ENCODE results near the gene YTHDF2. TPM values are rescaled to one million over a fixed set of nuclear protein-coding genes. Genes with fewer than 3 reads are reported as not detected.

Gene YTHDF2
- total and polyA plus RNA-seq, 9 of the 15 experiments (the other 6 are each of a cell fraction or from before 2014, with no cell fraction given): 41.0 to 111 (median 83.3) TPM

- TF ChIP-seq NR2C1 (IDR thresholded peaks at IDR 0.05) (peak; percentile 90), NR2C1 (tag; IDR thresholded peaks at IDR 0.05) (peak; percentile 93), KDM1A (IDR thresholded peaks at IDR 0.05) (peak; percentile 96 to 97), GATA2 (CRISPR knock-in tag; IDR thresholded peaks at IDR 0.05) (peak; percentile 54; the same call in 1 of the 2 replicates), SMAD4 (CRISPR knock-in tag; conservative IDR thresholded peaks at IDR 0.05) (peak; percentile 74), NR2C2 (CRISPR knock-in tag; IDR thresholded peaks at IDR 0.05) (peak; percentile 36; the same call in 1 of the 2 replicates), NR2C2 (tag; IDR thresholded peaks at IDR 0.05) (peak; percentile 91), NCOA1 (IDR thresholded peaks at IDR 0.05; ENCODE audit: low read depth) (no peak; the same call in 1 of the 2 replicates), TEAD2 (tag; IDR thresholded peaks at IDR 0.05) (no peak), FOXK1 (CRISPR knock-in tag; IDR thresholded peaks at IDR 0.05; ENCODE audit: borderline replicate concordance) (no peak), MTA3 (IDR thresholded peaks at IDR 0.05; ENCODE audit: borderline replicate concordance) (peak; percentile 28; the same call in 1 of the 2 replicates), HMBOX1 (IDR thresholded peaks at IDR 0.05) (0 out of 2 replicates have a peak, but pooled peaks have one; percentile 21), ATF7 (IDR thresholded peaks at IDR 0.05) (peak; percentile 57; the same call in 1 of the 2 replicates), HDAC1 (IDR thresholded peaks at IDR 0.05) (peak in 1 of 2 experiments; percentile 82; a peak in 2 of 4 replicates), CBFA2T3 (IDR thresholded peaks at IDR 0.05) (peak; percentile 80), ARID1B (IDR thresholded peaks at IDR 0.05) (peak; percentile 64), ZNF696 (CRISPR knock-in tag; conservative IDR thresholded peaks at IDR 0.05) (no peak), ZNF318 (IDR thresholded peaks at IDR 0.05; ENCODE audit: borderline replicate concordance in 1 of 2, low read depth in 1 of 2) (no peak), MTA2 (IDR thresholded peaks at IDR 0.05; ENCODE audit: low read depth) (peak; percentile 46; the same call in 1 of the 2 replicates), LARP7 (IDR thresholded peaks at IDR 0.05) (no peak), SMARCE1 (IDR thresholded peaks at IDR 0.05) (peak; percentile 51; the same call in 1 of the 2 replicates), TAL1 (IDR thresholded peaks at IDR 0.05) (peak; percentile 69), PPARD (CRISPR knock-in tag; IDR thresholded peaks at IDR 0.05) (no peak), CBFA2T2 (conservative IDR thresholded peaks at IDR 0.05) (peak; percentile 65), EHMT2 (IDR thresholded peaks at IDR 0.05) (no peak)
Observed at GRCh38 chr1:28781305-28781704, 44.6 kb downstream of the YTHDF2 start (continued).
